Coronary artery (tissue), 2 donors: ENCODE measurements around the gene LBX2.
"Not testable (repeated sequence)": the region's sequence is repeated elsewhere in the genome, so short reads cannot be mapped to it uniquely, and the experiment has no call there.

Experiments used
- DNase-seq: peaks from one replicate; pipeline ENCODE4 v3.0.0-alpha.2; 2017; ENCODE audit warnings: low spot score
- H3K27ac ChIP-seq, 2 donors: fragments of 200-600 bp; sonication (generic); one replicate each; pipeline ENCODE4 v1.5.1; 2016 to 2019
- H3K4me3 ChIP-seq: fragments of 200-600 bp; sonication (generic); 2 replicates; pipeline ENCODE4 v1.5.1; 2016; ENCODE audit warnings: mild to moderate bottlenecking, moderate library complexity
- CTCF ChIP-seq: fragments of 200-600 bp; sonication (generic); IDR thresholded peaks from one replicate; pipeline ENCODE4 v1.5.1; 2019; ENCODE audit warnings: antibody characterized with exemption

The LBX2 gene

GRCh38 chr2:74488643-74489481 lies 10.5 kb downstream of the LBX2 start:
- H3K27ac ChIP-seq: no peak overlapping the region
- no peak for DNase-seq

GRCh38 chr2:74486141-74486540 lies 13.3 kb downstream of the LBX2 start:
- Histone ChIP-seq H3K27ac (no peak overlapping the region), H3K4me3 (no peak overlapping the region)
- DNase-seq: no peak
- no peak for TF ChIP-seq CTCF

More at GRCh38 chr2:74488643-74489481, 10.5 kb downstream of the LBX2 start:
- TF ChIP-seq CTCF: no peak
- no peak overlapping the region for H3K4me3 ChIP-seq

GRCh38 chr2:74483675-74484164 lies 15.7 kb downstream of the LBX2 start:
- Histone ChIP-seq H3K4me3 (peak overlapping the region; percentile 80), H3K27ac (peak overlapping the region; percentile 86 to 96)
- not testable (repeated sequence) for DNase-seq

GRCh38 chr2:74482801-74483674 lies 16.4 kb downstream of the LBX2 start, which contains the start of the genes CCDC142 and TTC31:
Gene CCDC142 (minus strand): TSS chr2:74482998. CDS start chr2:74482837, 161 bp downstream.
Gene TTC31 (plus strand): TSS chr2:74483081. CDS start chr2:74483096, 15 bp downstream.
- DNase-seq: peak; percentile 97
- peak; percentile 77 for TF ChIP-seq CTCF
- peak within 1 kb of the TSS; percentile 86 to 96 for H3K27ac ChIP-seq
- H3K4me3 ChIP-seq: peak within 1 kb of the TSS; percentile 80

GRCh38 chr2:74481961-74482800 lies 17.2 kb downstream of the LBX2 start:
- H3K27ac ChIP-seq: peak overlapping the region; percentile 86 to 96
- no peak for DNase-seq
- H3K4me3 ChIP-seq: peak overlapping the region; percentile 80
- no peak for TF ChIP-seq CTCF

GRCh38 chr2:74481431-74481830 lies 18.0 kb downstream of the LBX2 start:
- Histone ChIP-seq H3K4me3 (peak overlapping the region; percentile 80), H3K27ac (no peak overlapping the region)
- DNase-seq: no peak
- TF ChIP-seq CTCF: no peak
